ENCODE measurements around the gene BMP8A. TPM values are rescaled to one million over a fixed set of nuclear protein-coding genes. Genes with fewer than 3 reads are reported as not detected.
"Not testable (repeated sequence)": the region's sequence is repeated elsewhere in the genome, so short reads cannot be mapped to it uniquely, and the experiment has no call there.

Gene BMP8A
- total RNA-seq, 1 donor from 2014 or later = under 0.01 TPM

DNA sequence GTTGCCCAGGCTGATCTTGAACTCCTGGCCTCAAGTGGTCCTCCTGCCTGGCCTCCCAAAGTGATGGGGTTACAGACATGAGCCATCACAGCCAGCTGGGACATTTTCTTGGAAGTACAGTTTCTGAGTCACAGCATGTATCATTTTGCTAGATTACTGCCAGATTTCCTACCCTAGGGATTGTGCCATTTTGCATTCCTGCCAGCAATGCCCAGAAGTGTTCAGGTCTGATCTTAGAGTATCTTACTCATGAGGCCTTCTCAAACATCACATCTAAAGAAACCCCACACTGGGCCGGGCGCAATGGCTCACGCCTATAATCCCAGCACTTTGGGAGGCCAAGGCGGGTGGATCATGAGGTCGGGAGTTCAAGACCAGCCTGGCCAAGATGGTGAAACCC is 10.2 kb downstream of the BMP8A start:
- no peaks in the 10 kb centered on the region for H3K36me3 ChIP-seq (ENCODE audit: control insufficient read depth in 3 of 3, insufficient read depth in 3 of 3, low read length in 3 of 3)
- no peaks in the 10 kb centered on the region for H3K4me1 ChIP-seq (ENCODE audit: control insufficient read depth in 3 of 3, insufficient read depth in 3 of 3, low read length in 3 of 3)
- no peaks in the 10 kb centered on the region for H3K9me3 ChIP-seq (ENCODE audit: control insufficient read depth in 3 of 3, low read length in 3 of 3)
- no peaks in the 10 kb centered on the region for H3K27me3 ChIP-seq (ENCODE audit: control insufficient read depth in 3 of 3, insufficient read depth in 3 of 3, low read length in 3 of 3)
- H3K9ac ChIP-seq (ENCODE audit: low read depth in 1 of 3, low read length in 3 of 3) = no peak overlapping the region
- no peak overlapping the region for H3K4me3 ChIP-seq (ENCODE audit: low read length in 3 of 3)
- no peak overlapping the region for H3K27ac ChIP-seq (ENCODE audit: low read depth, low read length)

DNA sequence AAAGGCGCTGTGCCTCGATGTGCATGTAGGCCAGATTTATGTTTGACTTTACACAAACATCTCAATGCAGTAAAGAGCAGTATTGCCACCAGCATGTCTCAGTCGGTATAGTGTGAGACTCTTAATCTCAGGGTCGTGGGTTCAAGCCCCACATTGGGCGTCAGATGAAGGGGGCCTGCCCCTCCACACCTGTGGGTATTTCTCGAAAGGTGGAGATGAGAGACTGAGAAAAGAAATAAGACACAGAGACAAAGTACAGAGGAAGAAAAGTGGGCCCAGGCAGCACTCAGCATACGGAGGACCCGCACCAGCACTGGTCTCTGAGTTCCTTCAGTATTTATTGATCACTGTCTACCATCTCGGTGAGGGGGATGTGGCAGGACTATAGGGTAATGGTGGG is 13.0 kb downstream of the BMP8A start:
- not testable (repeated sequence) for H3K9me3 ChIP-seq (ENCODE audit: control insufficient read depth in 3 of 3, low read length in 3 of 3); H3K27me3 ChIP-seq (ENCODE audit: control insufficient read depth in 3 of 3, insufficient read depth in 3 of 3, low read length in 3 of 3); H3K27ac ChIP-seq (ENCODE audit: low read depth, low read length); H3K9ac ChIP-seq (ENCODE audit: low read depth in 1 of 3, low read length in 3 of 3); H3K4me1 ChIP-seq (ENCODE audit: control insufficient read depth in 3 of 3, insufficient read depth in 3 of 3, low read length in 3 of 3); H3K36me3 ChIP-seq (ENCODE audit: control insufficient read depth in 3 of 3, insufficient read depth in 3 of 3, low read length in 3 of 3); H3K4me3 ChIP-seq (ENCODE audit: low read length in 3 of 3)

DNA sequence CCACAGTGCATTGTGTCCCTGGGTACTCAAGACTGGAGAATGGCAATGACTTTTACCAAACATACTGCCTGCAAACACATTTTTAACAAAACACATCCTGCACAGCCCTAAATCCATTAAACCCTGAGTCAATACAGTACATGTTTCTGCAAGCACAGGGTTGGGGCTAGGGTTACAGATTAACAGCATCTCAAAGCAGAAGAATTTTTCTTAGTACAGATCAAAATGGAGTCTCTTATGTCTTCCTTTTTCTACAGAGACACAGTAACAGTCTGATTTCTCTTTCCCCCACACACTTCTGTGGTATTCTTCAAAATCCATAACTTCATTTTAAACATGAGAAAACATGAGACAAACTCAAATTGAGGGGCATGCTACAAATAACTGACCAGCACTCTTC is 13.9 kb downstream of the BMP8A start:
- no peaks in the 10 kb centered on the region for H3K9me3 ChIP-seq (ENCODE audit: control insufficient read depth in 3 of 3, low read length in 3 of 3)
- no peaks in the 10 kb centered on the region for H3K36me3 ChIP-seq (ENCODE audit: control insufficient read depth in 3 of 3, insufficient read depth in 3 of 3, low read length in 3 of 3)
- H3K9ac ChIP-seq (ENCODE audit: low read depth in 1 of 3, low read length in 3 of 3) = no peak overlapping the region
- no peaks in the 10 kb centered on the region for H3K27me3 ChIP-seq (ENCODE audit: control insufficient read depth in 3 of 3, insufficient read depth in 3 of 3, low read length in 3 of 3)
- H3K4me3 ChIP-seq (ENCODE audit: low read length in 3 of 3) = no peak overlapping the region
- peaks cover 0 to 3% (median 0%) of the 10 kb centered on the region in 3 donors for H3K4me1 ChIP-seq (ENCODE audit: control insufficient read depth in 3 of 3, insufficient read depth in 3 of 3, low read length in 3 of 3)
- no peak overlapping the region for H3K27ac ChIP-seq (ENCODE audit: low read depth, low read length)

DNA sequence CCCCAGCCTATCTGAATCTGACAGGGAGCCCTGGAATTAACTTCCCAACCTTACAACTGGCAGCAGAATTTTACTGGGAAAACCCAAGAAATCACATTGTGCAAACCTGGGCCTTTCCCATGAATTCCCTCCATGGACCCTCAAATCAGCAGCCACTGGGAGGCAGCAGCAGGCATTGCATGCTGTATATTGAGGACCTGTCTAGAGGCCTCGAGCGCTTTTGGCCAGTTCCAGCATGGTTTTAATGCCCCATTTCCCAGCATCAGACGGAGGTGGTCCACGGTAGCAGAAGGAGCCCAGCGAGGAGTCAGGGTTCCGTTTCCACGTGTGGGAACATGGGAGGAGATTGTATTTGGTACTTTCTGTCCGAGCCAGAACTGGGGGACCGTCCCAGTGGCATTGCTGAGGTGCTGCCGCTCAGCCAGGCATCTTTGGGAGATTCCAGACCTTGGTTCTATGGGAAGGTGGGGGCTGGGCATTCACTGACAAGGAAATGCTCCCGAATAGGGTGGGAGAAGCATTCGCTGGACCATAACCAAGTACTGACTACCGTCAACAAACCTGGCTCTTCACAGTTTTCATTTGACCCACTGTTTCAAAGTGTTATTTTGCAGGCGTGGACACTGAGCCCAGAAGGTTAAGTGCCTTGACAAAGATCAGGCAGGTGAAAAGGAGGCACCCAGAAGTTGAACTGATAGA is 15.9 kb downstream of the BMP8A start:
- Histone ChIP-seq H3K27me3 (ENCODE audit: control insufficient read depth in 3 of 3, insufficient read depth in 3 of 3, low read length in 3 of 3) (no peaks in the 10 kb centered on the region), H3K4me1 (ENCODE audit: control insufficient read depth in 3 of 3, insufficient read depth in 3 of 3, low read length in 3 of 3) (peaks cover 0 to 3% (median 0%) of the 10 kb centered on the region in 3 donors), H3K27ac (ENCODE audit: low read depth, low read length) (no peak overlapping the region), H3K4me3 (ENCODE audit: low read length in 3 of 3) (no peak overlapping the region), H3K9ac (ENCODE audit: low read depth in 1 of 3, low read length in 3 of 3) (no peak overlapping the region), H3K9me3 (ENCODE audit: control insufficient read depth in 3 of 3, low read length in 3 of 3) (no peaks in the 10 kb centered on the region), H3K36me3 (ENCODE audit: control insufficient read depth in 3 of 3, insufficient read depth in 3 of 3, low read length in 3 of 3) (no peaks in the 10 kb centered on the region)

DNA sequence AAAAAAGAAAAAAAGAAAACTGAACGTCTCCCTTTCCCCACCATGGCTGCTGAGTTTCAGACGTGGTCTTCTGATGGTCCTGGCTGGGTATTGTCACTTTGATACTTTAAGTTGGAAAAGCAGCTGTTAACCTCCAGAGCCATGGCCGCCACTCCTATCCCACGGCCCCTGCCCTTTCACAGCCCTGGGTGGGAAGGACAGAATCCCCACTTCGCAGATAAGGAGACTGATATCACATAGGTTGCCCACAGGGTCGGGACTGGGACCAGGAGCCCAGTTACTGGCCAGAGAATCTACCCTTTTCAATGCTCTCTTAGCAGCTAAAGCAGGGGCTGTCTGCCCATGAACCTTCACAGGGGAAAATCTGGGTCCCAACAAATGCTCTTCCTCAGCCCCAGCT is 16.8 kb downstream of the BMP8A start:
- H3K4me3 ChIP-seq (ENCODE audit: low read length in 3 of 3) = no peak overlapping the region
- peaks cover 0 to 3% (median 0%) of the 10 kb centered on the region in 3 donors for H3K4me1 ChIP-seq (ENCODE audit: control insufficient read depth in 3 of 3, insufficient read depth in 3 of 3, low read length in 3 of 3)
- H3K27me3 ChIP-seq (ENCODE audit: control insufficient read depth in 3 of 3, insufficient read depth in 3 of 3, low read length in 3 of 3) = no peaks in the 10 kb centered on the region

DNA sequence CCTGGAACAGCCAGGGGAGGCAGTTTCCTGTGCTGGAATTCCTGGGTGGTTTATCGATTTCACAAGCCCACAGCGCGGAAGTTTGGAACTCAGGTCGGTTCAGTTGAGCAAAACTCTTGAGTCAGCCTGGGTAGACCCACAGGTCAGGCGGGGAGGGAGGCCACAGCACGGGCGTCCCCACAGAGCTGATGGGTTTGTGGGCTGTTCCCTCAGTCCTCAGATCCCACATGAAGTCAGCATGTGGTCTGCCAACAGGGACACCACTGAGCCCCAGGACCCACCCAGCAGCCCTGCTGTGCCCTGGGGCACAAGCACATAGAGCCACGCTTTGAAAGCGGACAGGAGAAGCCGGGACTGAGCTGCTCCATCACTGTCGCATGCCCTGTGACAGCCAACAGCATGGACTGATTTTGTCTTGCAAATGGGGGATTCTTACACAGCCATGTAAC is 17.4 kb downstream of the BMP8A start:
- no peak overlapping the region for H3K9ac ChIP-seq (ENCODE audit: low read depth in 1 of 3, low read length in 3 of 3)

More for the DNA sequence above, 16.8 kb downstream of the BMP8A start:
- Histone ChIP-seq H3K9ac (ENCODE audit: low read depth in 1 of 3, low read length in 3 of 3) (no peak overlapping the region), H3K27ac (ENCODE audit: low read depth, low read length) (no peak overlapping the region), H3K9me3 (ENCODE audit: control insufficient read depth in 3 of 3, low read length in 3 of 3) (no peaks in the 10 kb centered on the region), H3K36me3 (ENCODE audit: control insufficient read depth in 3 of 3, insufficient read depth in 3 of 3, low read length in 3 of 3) (no peaks in the 10 kb centered on the region)

DNA sequence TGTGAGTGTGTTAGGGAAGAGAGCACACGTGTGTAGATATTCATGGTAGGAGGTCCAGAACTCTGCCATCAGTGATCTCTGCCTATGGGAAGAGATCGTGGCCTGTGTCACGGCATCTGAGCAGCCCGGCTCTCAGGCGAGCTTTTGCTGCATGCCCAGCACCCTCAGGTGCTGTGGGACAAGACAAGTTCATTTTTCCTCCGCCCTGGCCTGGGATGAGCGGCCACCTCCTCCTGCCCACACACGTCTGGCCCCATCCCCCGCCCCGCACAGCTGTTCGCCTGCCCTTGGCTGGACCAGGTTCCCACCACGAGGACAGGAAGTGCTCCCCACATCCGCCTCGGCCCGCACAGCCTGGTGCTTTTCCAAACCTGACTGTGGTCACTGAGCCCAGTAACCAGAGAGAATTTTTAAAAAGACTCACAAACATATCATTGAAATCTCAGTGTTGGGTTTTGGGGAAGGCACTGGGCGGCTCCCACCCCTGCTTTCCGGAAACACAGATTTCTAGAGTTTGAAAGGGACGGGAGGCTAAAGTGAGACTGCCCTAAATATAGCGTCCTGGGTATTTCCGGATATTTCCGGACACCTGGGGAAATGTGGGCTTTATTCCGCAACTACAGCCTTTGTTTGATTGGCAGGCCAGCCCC is 18.0 kb downstream of the BMP8A start:
- Histone ChIP-seq H3K9ac (ENCODE audit: low read depth in 1 of 3, low read length in 3 of 3) (no peak overlapping the region), H3K4me3 (ENCODE audit: low read length in 3 of 3) (no peak overlapping the region), H3K4me1 (ENCODE audit: control insufficient read depth in 3 of 3, insufficient read depth in 3 of 3, low read length in 3 of 3) (peaks cover 0 to 3% (median 0%) of the 10 kb centered on the region in 3 donors), H3K9me3 (ENCODE audit: control insufficient read depth in 3 of 3, low read length in 3 of 3) (no peaks in the 10 kb centered on the region), H3K27me3 (ENCODE audit: control insufficient read depth in 3 of 3, insufficient read depth in 3 of 3, low read length in 3 of 3) (no peaks in the 10 kb centered on the region), H3K27ac (ENCODE audit: low read depth, low read length) (no peak overlapping the region), H3K36me3 (ENCODE audit: control insufficient read depth in 3 of 3, insufficient read depth in 3 of 3, low read length in 3 of 3) (no peaks in the 10 kb centered on the region)

More for the DNA sequence above, 17.4 kb downstream of the BMP8A start:
- Histone ChIP-seq H3K27me3 (ENCODE audit: control insufficient read depth in 3 of 3, insufficient read depth in 3 of 3, low read length in 3 of 3) (no peaks in the 10 kb centered on the region), H3K9me3 (ENCODE audit: control insufficient read depth in 3 of 3, low read length in 3 of 3) (no peaks in the 10 kb centered on the region), H3K27ac (ENCODE audit: low read depth, low read length) (no peak overlapping the region), H3K4me1 (ENCODE audit: control insufficient read depth in 3 of 3, insufficient read depth in 3 of 3, low read length in 3 of 3) (peaks cover 0 to 3% (median 0%) of the 10 kb centered on the region in 3 donors), H3K36me3 (ENCODE audit: control insufficient read depth in 3 of 3, insufficient read depth in 3 of 3, low read length in 3 of 3) (no peaks in the 10 kb centered on the region), H3K4me3 (ENCODE audit: low read length in 3 of 3) (no peak overlapping the region)

DNA sequence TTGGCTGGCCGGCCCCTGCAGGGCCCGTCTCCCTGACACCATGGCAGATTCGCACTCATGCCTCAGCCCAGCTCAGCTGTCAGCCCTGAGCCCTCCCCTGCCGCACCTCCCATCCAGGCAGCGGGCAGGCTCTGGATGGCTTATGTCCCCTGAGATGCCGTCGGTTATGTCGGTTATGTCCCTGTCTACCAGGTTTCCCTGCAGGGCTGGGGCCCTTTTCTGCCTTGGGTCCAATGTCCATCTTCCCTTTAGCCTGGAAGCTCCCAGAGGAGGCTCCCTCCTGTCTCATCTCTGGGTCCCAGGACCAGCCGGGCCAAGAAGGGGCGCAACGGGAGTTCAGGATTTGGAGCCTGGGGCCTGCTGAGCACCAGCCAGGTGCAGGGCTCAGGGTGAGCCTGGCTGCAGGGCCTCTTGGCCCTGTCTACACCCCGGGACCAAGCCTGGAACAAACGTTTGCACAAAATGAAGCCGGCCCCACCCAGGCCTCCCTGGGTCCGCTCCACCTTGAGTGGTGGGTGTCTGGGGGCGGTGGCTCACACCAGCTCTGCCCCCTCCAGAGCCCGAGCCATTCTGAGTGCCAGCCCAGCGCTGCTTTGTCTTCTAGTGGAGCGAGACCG is 19.2 kb downstream of the BMP8A start:
- H3K4me1 ChIP-seq (ENCODE audit: control insufficient read depth in 3 of 3, insufficient read depth in 3 of 3, low read length in 3 of 3); H3K27me3 ChIP-seq (ENCODE audit: control insufficient read depth in 3 of 3, insufficient read depth in 3 of 3, low read length in 3 of 3); H3K36me3 ChIP-seq (ENCODE audit: control insufficient read depth in 3 of 3, insufficient read depth in 3 of 3, low read length in 3 of 3); H3K4me3 ChIP-seq (ENCODE audit: low read length in 3 of 3); H3K9me3 ChIP-seq (ENCODE audit: control insufficient read depth in 3 of 3, low read length in 3 of 3); H3K9ac ChIP-seq (ENCODE audit: low read depth in 1 of 3, low read length in 3 of 3); H3K27ac ChIP-seq (ENCODE audit: low read depth, low read length): not testable (repeated sequence)

DNA sequence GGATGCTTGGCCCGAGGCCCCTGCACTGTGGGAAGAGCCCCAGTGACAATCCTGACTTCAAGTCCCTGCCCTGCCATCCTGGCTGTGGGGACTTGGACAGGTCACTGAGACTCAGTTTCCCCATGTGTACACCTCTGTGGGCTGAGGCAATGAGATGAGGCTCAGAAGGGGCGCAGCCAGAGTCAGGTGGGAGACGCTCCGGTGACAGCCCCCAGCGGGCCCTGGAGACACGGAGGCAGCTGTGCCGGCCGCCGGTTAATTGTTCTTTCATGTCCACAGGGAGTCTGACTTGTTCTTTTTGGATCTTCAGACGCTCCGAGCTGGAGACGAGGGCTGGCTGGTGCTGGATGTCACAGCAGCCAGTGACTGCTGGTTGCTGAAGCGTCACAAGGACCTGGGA is 20.0 kb downstream of the BMP8A start:
- H3K9me3 ChIP-seq (ENCODE audit: control insufficient read depth in 3 of 3, low read length in 3 of 3); H3K4me3 ChIP-seq (ENCODE audit: low read length in 3 of 3); H3K36me3 ChIP-seq (ENCODE audit: control insufficient read depth in 3 of 3, insufficient read depth in 3 of 3, low read length in 3 of 3); H3K9ac ChIP-seq (ENCODE audit: low read depth in 1 of 3, low read length in 3 of 3); H3K4me1 ChIP-seq (ENCODE audit: control insufficient read depth in 3 of 3, insufficient read depth in 3 of 3, low read length in 3 of 3); H3K27ac ChIP-seq (ENCODE audit: low read depth, low read length); H3K27me3 ChIP-seq (ENCODE audit: control insufficient read depth in 3 of 3, insufficient read depth in 3 of 3, low read length in 3 of 3): not testable (repeated sequence)

DNA sequence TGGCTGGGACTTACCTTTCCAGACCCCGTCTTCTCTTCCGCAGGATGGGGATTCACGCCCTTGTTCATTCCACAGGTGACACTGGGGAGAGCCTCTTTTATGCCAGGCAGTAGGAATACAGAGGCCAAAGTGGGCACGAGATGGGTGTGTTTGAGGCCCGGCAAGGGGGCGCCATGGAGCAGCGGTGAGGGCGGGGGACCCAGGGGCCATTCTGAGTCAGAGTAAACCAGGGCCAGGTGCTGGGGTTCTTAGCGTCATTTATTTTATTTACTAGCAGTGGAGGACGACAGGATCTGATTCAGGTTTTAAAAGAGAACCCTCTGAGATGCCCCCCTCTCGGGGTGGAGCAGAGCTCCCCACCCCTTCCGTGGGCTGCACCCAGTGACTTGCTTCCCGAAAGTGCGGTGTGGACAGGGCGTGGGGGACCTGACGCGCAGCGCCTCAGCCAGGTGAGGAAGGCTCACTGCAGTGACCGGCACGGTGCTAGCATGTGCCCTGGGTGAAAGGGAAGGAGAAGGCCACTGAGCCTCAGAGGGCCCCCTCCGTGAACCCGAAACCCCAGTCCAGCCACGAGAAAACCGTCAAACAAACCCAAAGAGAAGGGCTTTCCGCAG is 20.9 kb downstream of the BMP8A start:
- not testable (repeated sequence) for H3K27ac ChIP-seq (ENCODE audit: low read depth, low read length); H3K9me3 ChIP-seq (ENCODE audit: control insufficient read depth in 3 of 3, low read length in 3 of 3); H3K27me3 ChIP-seq (ENCODE audit: control insufficient read depth in 3 of 3, insufficient read depth in 3 of 3, low read length in 3 of 3); H3K4me1 ChIP-seq (ENCODE audit: control insufficient read depth in 3 of 3, insufficient read depth in 3 of 3, low read length in 3 of 3); H3K9ac ChIP-seq (ENCODE audit: low read depth in 1 of 3, low read length in 3 of 3); H3K36me3 ChIP-seq (ENCODE audit: control insufficient read depth in 3 of 3, insufficient read depth in 3 of 3, low read length in 3 of 3); H3K4me3 ChIP-seq (ENCODE audit: low read length in 3 of 3)

Measured in skeletal muscle tissue (tissue), 4 donors.